Measurements from ENCODE around the gene ANGPTL4.
"Not testable (repeated sequence)": the region's sequence is repeated elsewhere in the genome, so short reads cannot be mapped to it uniquely, and the experiment has no call there.

ANGPTL4 gene, protein sequence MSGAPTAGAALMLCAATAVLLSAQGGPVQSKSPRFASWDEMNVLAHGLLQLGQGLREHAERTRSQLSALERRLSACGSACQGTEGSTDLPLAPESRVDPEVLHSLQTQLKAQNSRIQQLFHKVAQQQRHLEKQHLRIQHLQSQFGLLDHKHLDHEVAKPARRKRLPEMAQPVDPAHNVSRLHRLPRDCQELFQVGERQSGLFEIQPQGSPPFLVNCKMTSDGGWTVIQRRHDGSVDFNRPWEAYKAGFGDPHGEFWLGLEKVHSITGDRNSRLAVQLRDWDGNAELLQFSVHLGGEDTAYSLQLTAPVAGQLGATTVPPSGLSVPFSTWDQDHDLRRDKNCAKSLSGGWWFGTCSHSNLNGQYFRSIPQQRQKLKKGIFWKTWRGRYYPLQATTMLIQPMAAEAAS
- 0 to 10.1 (median 0.52) reads per million in 18 experiments for total RNA-seq

DNA sequence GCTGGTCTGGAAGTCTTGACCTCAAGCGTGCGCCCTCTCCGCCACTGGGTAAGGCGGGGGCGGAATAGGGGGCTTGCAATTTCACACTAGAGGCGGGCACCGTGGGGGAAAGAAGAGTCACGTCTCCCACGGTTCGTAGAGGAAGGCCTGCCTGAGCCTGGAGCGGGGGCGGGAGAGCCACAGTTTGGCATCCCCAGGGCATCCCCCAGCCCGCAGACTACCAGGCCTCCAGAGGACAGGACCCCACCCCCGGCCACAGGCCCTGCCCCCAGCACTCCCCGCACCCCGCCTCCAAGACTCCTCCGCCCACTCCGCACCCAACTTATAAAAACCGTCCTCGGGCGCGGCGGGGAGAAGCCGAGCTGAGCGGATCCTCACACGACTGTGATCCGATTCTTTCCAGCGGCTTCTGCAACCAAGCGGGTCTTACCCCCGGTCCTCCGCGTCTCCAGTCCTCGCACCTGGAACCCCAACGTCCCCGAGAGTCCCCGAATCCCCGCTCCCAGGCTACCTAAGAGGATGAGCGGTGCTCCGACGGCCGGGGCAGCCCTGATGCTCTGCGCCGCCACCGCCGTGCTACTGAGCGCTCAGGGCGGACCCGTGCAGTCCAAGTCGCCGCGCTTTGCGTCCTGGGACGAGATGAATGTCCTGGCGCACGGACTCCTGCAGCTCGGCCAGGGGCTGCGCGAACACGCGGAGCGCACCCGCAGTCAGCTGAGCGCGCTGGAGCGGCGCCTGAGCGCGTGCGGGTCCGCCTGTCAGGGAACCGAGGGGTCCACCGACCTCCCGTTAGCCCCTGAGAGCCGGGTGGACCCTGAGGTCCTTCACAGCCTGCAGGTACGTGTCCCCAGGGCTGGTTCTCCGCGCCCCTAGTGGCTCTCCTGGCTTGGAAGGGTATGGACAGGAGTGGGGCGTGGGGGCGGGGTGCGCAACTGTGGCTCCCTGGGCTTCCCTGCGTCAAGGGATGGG is at the start of gene ANGPTL4:
TSS of gene ANGPTL4 (plus strand) at position 353 of the 969 bp plus-strand sequence. CDS start at position 520, 167 bp downstream.
- DNase-seq = peak in 1 of 2 donors; percentile 34

DNA sequence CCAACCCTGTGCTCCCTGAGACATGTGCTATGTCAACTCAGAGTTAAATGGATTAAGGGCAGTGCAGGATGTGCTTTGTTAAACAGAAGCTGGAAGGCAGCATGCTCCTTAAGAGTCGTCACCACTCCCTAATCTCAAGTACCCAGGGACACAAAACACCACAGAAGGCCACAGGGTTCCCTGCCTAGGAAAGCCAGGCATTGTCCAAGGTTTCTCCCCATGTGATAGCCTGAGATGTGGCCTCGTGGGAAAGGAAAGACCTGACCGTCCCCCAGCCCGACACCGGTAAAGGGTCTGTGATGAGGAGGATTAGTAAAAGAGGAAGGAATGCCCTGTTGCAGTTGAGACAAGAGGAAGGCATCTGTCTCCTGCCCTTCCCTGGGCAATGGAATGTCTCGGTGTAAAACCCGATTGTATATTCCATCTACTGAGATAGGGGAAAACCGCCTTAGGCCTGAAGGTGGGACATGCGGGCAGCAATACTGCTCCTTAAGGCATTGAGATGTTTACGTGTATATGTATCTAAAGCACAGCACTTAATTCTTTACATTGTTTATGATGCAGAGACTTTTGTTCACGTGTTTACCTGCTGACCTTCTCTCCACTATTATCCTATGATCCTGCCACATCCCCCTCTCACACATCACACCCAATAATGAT is 48.8 kb upstream of the ANGPTL4 start:
- not testable (repeated sequence) for DNase-seq

DNA sequence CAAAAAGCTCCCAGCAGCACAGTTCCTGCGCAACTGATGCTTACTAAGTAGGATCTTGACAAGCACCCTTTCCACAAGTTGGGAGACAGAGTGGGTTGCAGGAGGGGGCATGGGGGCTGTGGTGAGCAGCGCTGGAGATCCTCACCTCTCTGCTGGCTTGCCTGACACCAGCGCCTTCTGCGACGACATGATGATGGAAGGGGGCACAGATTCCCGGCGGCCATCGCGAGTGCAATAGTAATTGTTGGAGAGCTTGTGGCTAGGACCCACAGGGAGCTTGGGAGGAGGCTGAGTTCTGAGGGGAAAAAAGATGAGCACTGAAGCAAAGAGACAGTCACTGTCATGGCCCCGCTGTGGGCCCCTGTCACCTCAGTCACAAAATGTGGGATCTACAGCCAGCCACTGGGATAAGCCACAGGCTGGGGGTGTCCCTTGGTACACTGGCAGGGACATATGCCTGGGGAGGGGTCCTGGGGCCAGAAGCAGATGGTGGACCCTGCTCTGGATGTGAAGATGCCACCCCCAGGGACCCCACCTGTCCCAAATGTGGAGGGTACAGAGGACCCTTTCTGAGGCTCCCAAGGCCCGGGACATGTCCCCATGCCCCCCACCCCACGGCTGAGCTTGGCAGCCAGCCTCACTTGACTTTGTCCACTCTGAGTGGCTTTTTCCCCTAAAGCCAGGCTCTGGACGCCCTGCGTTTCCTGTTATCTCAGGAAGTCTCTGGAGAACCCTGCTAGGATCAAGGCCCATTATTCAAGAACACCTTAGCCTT is 47.4 kb upstream of the ANGPTL4 start:
- DNase-seq = no peak

DNA sequence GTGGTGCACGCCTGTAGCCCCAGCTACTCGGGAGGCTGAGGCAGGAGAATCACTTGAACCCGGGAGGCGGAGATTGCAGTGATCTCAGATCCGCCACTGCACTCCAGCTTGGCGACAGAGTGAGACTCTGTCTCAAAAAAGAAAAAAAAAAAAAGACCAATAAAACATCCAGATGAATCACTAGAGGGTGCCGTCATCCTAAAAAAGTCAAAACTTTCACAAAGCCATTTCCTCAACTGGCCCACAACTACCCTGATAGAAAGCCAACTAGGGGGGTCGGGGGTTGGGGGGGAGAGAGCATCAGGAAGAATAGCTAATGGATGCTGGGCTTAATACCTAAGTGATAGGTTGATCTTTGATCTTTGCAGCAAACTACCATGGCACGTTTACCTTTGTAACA is 45.1 kb upstream of the ANGPTL4 start:
- not testable (repeated sequence) for DNase-seq

DNA sequence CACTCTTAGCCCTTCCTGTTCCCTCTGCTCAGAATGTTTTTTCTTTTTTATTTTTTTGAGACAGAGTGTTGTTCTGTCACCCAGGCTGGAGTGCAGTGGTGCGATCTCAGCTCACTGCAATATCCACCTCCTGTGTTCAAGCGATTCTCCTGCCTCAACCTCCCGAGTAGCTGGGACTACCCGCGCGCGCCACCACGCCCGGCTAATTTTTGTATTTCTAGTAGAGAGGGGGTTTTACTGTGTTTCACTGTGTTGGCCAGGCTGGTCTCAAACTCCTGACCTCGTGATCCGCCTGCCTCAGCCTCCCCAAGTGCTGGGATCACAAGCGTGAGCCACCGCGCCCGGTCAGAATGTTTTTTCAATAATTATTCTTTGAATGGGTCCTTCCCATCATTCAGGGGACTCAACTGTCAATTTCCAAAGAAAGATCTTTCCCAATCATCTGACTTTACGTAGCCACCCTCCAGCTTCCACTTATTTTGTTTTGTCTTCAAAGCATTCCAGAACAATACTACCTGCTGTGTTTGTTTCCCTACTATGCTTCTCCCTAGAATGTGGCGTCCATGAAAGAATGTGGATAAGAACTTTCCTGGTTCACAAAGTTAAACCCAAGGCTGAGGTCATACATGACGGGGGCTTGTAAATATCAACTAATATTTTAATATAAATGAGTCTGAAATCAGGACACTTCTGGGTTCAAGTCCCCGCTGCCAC is 44.0 kb upstream of the ANGPTL4 start:
- DNase-seq = no peak

DNA sequence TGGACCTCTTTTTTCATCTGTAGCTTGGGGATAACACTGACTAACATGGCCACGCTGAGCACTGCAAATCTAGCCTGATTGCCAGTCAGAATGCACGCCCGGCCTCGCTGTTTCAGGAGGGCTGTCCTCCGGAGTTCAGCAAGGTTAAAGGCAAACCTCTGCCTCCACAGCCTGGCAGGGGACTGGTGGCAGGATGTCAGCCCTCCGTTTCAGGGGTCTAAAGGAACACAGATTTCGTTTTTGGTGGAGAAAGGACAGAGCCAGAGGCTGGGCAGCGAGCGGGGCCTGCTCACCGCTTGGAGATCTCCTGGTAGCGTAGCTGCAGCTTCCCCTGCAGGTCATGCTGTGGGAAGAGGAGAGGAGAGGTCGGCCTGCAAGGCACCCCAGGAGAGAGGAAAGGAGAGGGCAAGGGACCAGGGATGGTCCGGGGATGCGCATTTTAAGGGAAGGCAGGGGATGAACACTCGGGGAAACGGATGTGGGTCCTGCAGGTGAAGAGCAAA is 43.3 kb upstream of the ANGPTL4 start:
- DNase-seq = peak in 1 of 2 donors; percentile 15

DNA sequence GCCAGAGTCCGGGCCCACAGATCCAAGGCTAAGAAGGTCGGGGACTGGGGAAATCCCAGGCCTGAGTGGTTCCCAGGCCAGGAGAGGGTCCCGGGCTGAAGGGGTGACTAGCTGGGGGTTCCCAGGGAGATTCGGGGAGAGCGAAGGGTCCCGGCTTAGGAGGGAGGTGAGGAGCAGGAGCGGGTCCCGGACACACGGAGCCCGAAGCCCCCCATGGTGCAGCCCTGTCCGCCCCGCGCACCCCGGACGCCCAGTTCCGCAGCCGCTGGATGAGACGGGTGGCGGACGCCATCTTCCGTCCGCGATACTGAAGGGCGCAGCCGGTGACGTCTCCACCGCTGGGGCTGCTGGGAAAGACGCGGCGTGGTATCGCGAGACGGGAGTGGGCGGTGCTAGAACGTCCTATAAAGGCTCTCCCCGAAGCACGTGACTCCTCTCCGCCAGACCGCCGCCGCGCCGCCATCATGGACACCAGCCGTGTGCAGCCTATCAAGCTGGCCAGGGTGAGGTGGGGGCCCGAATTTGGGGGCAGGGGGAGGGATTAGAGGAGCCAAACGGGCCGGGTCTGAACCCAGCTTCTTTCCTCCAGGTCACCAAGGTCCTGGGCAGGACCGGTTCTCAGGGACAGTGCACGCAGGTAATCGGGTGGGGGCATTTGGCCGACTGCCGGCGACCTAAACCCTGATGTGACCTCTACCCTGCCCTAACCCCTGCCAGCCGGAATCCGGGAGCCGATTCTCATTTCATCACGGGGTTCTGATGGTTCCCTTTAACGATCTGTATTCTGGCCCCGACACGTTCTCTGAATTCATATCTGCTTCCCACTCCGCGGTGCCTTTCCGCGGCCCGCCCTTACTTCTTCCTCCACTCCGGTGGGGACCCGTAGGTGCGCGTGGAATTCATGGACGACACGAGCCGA is 42.6 kb upstream of the ANGPTL4 start, which contains the start of the genes NDUFA7 and RPS28:
TSS of gene NDUFA7 (minus strand) at position 309 of the 919 bp plus-strand sequence. CDS start at position 292, 17 bp downstream.
TSS of gene RPS28 (plus strand) at position 430 of the 919 bp plus-strand sequence. CDS start at position 465, 35 bp downstream.
- peak; percentile 98 for DNase-seq

DNA sequence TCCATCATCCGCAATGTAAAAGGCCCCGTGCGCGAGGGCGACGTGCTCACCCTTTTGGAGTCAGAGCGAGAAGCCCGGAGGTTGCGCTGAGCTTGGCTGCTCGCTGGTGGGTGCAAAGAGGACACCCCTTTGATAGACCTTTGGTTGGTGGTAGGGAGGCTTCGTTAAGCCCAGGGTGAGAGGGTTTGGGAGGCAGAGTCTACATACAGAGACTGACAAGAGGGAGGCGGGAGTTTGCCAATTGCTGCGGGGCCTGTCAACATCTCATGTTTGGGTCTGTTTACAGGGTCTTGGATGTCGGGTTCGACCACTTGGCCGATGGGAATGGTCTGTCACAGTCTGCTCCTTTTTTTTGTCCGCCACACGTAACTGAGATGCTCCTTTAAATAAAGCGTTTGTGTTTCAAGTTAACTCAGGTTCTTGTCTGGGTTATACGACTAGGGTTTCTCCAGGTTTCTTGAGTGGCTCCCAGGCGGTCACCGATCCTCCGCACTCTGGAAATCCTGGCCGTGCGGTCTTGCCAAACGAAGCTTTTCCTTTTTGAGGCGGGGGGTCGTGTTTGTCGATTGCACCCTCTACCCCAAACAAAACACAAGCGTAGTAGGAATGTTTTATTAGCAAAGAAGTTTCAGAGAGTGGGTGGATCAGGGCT is 41.8 kb upstream of the ANGPTL4 start:
- DNase-seq = no peak

DNA sequence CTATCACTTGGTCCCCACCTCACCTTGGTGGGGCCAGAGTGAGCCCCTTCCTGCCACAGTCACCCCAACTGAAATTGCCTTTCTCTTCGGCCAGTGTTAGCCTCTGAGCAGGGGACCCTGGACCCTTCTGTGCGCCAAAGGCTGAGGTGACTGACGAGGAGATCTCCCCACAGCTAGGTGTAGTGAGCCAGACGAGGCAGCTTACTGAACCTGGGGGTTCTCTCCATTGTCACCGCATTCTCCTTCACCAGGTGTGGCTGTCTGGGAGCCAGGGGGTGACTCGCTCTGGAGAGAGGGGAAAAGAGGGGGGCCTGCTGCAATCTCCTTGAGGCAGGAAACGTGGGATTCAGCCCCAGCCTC is 41.3 kb upstream of the ANGPTL4 start:
- DNase-seq = no peak

DNA sequence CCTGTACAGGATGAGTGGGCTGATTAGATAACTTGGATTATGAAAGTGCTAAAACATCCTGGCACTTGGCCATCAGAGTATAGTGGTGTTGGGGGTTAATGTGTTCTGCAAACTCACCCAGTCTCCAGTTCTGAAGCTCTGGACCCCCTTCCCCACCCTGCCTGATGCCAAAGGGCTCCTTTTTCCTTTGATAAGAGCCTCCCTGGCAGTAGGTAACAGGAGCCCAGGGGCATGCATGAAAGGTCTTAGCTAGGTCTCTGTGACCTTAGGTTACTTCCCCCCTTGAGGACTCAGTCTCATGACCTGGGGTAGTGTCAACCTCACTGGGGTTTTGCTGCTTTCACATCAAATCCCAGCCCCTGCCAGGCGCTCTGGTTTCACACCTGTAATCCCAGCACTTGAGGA is 40.2 kb upstream of the ANGPTL4 start:
- DNase-seq = no peak

DNA sequence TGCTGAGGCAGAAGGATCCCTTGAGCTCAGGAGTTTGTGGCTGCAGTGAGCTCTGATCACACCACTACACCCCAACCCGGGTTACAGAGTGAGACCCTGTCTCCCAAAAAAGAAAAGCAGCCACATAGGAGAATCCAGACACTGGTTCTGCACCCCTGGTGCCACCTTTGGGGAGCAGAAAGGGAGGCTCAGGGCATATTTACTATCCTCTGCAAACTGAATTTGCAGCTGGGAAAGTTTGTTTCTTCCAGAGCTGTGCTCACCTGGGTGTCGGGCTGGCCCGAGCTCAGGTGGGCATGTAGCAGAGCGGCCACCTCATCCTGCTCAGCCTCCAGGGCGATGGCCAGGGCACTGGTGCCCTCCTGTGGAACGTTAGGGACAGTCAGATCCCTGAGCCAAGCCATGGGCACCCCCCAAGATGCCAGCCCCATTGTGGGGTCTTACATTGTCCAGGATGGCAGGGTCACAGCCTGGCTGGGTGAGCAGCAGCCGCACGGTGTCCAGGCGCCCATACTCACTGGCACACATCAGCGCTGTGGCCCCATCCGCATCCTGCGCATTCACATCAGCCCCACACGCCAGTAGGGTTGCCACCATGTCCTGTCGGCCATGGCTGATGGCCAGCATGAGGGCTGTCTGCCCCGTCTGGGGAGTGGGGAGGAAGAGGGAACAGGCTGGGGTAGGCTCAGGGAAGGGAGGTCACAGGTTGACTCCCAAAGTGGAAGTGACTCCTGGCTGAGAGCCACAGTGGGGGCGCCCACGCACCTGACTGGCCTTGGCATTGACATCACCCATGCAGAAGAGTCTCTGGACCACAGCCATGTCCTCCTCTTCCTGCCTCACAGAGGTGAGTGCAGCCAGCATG is 39.5 kb upstream of the ANGPTL4 start:
- peak; percentile 30 to 66 for DNase-seq

DNA sequence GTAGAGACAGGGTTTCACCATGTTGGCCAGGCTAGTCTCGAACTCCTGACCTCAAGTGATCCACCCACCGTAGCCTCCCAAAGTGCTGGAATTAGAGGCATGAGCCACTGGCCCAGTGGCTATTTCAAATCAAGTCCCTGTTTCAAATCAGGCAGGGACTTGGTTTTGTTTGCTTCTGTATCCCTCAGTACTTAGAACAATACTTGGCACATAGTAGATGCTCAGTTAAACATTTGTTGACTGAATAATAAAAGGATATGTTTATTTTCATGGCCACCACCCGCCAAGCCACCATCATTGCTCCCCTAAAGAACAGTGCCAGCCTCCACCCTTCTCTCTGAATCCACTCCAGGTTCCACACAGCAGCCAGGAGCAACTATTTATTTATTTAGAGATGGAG is 38.5 kb upstream of the ANGPTL4 start:
- DNase-seq = no peak

DNA sequence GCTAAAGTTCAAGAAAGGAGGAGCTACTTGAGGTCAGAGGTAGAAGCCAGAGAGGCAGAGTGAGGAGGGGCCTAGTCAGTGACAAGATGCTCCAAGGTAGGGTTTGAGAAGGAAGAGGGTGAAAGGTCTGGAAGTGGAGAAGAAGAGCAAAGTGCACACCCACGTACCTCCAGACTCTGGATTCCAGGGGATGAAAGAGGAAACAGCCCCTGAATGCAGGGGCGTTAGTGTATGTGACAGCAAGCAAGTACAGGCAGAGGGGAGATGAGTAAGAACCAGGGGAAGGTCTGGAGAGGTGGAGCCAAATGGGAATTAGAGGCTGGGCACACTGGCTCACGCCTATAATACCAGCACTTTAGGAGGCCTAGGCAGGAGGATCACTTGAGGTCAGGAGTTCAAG is 34.0 kb upstream of the ANGPTL4 start:
- DNase-seq = peak; percentile 50 to 70

DNA sequence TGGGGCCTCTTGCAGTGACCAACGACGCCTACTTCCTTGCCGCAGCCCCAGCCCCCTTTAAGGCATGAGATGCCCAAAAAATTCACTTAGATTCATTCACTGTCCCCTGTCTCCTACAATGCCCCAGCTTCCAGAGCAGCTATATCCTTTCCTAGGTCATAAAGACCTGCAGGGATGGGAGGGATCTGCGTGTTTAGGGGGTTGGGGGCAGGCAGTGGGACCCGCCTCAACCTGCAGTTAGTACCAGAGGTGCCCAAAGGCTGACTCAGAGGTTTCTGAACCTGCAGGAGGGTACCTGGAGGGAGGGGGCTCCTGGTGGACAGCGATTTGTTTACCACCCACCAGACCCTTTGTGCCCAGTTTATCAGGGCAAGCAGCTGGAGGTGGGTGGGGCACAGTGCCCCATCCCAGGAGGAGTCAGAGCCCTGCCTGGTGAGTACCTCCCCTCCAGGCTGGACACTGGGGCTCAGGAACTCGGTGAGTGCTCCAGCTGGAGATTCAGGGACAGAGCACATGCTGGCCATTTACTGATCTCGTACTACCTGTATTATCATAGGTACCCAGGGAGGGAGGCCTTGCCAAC is 32.6 kb upstream of the ANGPTL4 start:
- no peak for DNase-seq

DNA sequence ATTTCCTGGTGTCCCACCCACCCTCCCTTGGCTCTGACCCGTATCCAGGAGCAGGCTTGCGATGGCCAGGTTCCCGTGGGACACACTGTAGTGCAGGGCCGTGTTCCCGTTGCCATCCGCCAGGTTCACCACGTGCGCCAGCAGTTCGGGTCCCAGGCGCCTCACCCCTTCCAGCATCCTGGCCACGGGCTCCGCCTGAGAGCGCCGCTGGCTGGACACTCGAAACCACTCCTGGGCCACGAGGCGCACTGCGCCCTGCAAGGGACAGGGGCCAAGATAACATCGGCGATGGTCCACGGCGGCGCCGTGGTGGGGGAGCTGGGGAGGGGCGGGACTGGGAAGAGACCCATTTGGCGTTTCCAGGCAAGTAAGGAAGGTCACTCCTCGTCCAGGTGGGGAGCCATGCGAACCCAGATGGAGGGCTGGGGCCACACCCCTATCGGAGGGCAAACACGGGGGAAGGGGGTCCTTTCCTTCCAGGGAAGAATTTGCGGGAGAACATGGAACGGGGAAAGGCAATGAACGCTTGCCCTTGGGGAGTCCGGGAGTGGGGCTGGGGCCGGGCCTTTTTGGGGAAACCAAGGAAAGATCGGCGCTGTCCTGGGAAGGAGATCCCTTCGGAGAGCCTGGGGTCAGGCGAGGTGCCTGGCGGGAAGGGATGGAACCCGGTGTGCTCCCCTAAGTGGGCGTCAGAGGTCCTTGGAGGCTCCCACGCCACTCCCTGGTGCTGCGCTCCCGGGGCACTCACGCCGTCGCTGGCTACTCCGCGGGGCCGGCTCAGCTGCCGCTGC is 30.8 kb upstream of the ANGPTL4 start:
- no peak for DNase-seq

DNA sequence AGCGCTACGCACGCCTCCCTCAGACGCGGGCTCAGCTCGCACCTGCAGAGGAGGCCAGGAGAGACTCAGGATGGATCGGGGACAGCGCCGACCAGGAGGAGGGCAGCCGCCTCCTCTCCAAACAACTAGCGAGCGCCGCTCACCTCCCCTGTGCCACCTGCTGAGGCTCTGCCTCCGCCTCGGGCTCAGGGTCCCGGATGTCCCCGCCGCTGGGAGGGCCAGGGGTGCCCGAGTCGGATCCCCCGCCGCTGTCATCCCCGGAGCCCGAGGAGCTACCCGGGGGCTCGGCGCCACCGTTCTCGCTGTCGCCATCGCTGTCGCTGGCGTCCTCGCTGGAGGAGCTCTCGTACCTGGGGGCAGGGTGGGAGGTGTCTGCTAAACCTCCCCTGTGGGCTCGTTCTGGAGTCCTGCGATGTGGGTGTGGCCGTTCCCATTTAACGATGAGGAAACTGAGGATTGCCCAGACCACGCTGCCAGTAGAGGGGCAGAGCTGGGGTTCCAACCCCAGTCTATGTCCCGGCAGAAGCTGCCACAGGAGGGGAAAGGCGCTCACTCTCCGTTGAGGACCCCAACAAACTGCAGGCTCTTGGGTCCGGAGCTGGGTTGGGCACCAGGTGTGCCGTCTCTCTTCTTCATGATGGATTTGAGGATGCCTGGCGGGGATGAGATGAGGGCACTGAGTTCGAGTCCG is 30.0 kb upstream of the ANGPTL4 start:
- no peak for DNase-seq

All from inflammatory macrophage (primary cell).